ENCODE measurements around the gene TLK1.
"Not testable (repeated sequence)": the region's sequence is repeated elsewhere in the genome, so short reads cannot be mapped to it uniquely, and the experiment has no call there.

Gene TLK1

GRCh38 chr2:171080607-171081006 lies 80.1 kb downstream of the TLK1 start:
- DNase-seq, result no peak

- DNase-seq, result not testable (repeated sequence)
Observed at GRCh38 chr2:171076422-171076821, 84.3 kb downstream of the TLK1 start.

- DNase-seq, result no peak
Observed at GRCh38 chr2:171072164-171072563, 88.5 kb downstream of the TLK1 start.

- DNase-seq, result no peak
Observed at GRCh38 chr2:171069286-171069956, 91.3 kb downstream of the TLK1 start.

- DNase-seq, result no peak
Observed at GRCh38 chr2:171066110-171066509, 94.6 kb downstream of the TLK1 start.

- DNase-seq, result no peak
Observed at GRCh38 chr2:171057575-171057974, 103.1 kb downstream of the TLK1 start.

- DNase-seq, result no peak
Observed at GRCh38 chr2:171056307-171056706, 104.4 kb downstream of the TLK1 start.

GRCh38 chr2:171049691-171050090 lies 111.0 kb downstream of the TLK1 start:
- no peak for DNase-seq

GRCh38 chr2:171046048-171046560 lies 114.6 kb downstream of the TLK1 start:
- DNase-seq, result no peak

- DNase-seq, result no peak
Observed at GRCh38 chr2:171044416-171044815, 116.3 kb downstream of the TLK1 start.

- no peak for DNase-seq
Observed at GRCh38 chr2:171042253-171042969, 118.3 kb downstream of the TLK1 start.

- no peak for DNase-seq
Observed at GRCh38 chr2:171036532-171036931, 124.2 kb downstream of the TLK1 start.

GRCh38 chr2:171034315-171034714 lies 126.4 kb downstream of the TLK1 start:
- no peak for DNase-seq

GRCh38 chr2:171025214-171025613 lies 135.5 kb downstream of the TLK1 start:
- no peak for DNase-seq

- no peak for DNase-seq
Observed at GRCh38 chr2:171018522-171018921, 142.2 kb downstream of the TLK1 start.

GRCh38 chr2:171016125-171016524 lies 144.6 kb downstream of the TLK1 start:
- no peak for DNase-seq

GRCh38 chr2:171013851-171014250 lies 146.8 kb downstream of the TLK1 start:
- no peak for DNase-seq

- DNase-seq, result no peak
Observed at GRCh38 chr2:171009386-171009785, 151.3 kb downstream of the TLK1 start.

- no peak for DNase-seq
Observed at GRCh38 chr2:171008550-171009205, 152.0 kb downstream of the TLK1 start.

- DNase-seq, result no peak
Observed at GRCh38 chr2:171004833-171005232, 155.9 kb downstream of the TLK1 start.

GRCh38 chr2:171004363-171004762 lies 156.3 kb downstream of the TLK1 start:
- no peak for DNase-seq

GRCh38 chr2:170999654-171000053 lies 161.0 kb downstream of the TLK1 start:
- DNase-seq, result no peak

GRCh38 chr2:170997893-170998597 lies 162.6 kb downstream of the TLK1 start:
- no peak for DNase-seq
